ENCODE measurements around the gene DCAF15.

- no peak for TF ChIP-seq EZH2 (IDR thresholded peaks at IDR 0.05; ENCODE audit: borderline replicate concordance, low read length)
- TF ChIP-seq, protein P1, sequence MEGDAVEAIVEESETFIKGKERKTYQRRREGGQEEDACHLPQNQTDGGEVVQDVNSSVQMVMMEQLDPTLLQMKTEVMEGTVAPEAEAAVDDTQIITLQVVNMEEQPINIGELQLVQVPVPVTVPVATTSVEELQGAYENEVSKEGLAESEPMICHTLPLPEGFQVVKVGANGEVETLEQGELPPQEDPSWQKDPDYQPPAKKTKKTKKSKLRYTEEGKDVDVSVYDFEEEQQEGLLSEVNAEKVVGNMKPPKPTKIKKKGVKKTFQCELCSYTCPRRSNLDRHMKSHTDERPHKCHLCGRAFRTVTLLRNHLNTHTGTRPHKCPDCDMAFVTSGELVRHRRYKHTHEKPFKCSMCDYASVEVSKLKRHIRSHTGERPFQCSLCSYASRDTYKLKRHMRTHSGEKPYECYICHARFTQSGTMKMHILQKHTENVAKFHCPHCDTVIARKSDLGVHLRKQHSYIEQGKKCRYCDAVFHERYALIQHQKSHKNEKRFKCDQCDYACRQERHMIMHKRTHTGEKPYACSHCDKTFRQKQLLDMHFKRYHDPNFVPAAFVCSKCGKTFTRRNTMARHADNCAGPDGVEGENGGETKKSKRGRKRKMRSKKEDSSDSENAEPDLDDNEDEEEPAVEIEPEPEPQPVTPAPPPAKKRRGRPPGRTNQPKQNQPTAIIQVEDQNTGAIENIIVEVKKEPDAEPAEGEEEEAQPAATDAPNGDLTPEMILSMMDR (conservative IDR thresholded peaks at IDR 0.05 in 1 of 2, IDR thresholded peaks at IDR 0.05 in 1 of 2; ENCODE audit: extremely low read depth in 1 of 2, insufficient read depth in 1 of 2, low read depth in 1 of 2, low read length in 2 of 2): no peak
Observed at GRCh38 chr19:13959141-13959961, 7.0 kb downstream of the DCAF15 start.

All from mammary epithelial cell (primary cell).